Smooth muscle cell of the brain vasculature (primary cell): ENCODE measurements around the gene GAB4.
"Not testable (repeated sequence)": the region's sequence is repeated elsewhere in the genome, so short reads cannot be mapped to it uniquely, and the experiment has no call there.

Source experiments
- DNase-seq: peaks from one replicate; pipeline ENCODE4 v3.0.0-alpha.2; 2012; ENCODE audit warnings: low read depth, low spot score

Gene GAB4, protein sequence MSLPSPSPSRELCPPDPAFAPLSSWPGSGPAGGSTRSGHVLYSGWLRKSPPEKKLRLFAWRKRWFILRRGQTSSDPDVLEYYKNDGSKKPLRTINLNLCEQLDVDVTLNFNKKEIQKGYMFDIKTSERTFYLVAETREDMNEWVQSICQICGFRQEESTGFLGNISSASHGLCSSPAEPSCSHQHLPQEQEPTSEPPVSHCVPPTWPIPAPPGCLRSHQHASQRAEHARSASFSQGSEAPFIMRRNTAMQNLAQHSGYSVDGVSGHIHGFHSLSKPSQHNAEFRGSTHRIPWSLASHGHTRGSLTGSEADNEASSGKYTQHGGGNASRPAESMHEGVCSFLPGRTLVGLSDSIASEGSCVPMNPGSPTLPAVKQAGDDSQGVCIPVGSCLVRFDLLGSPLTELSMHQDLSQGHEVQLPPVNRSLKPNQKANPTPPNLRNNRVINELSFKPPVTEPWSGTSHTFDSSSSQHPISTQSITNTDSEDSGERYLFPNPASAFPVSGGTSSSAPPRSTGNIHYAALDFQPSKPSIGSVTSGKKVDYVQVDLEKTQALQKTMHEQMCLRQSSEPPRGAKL

DNA sequence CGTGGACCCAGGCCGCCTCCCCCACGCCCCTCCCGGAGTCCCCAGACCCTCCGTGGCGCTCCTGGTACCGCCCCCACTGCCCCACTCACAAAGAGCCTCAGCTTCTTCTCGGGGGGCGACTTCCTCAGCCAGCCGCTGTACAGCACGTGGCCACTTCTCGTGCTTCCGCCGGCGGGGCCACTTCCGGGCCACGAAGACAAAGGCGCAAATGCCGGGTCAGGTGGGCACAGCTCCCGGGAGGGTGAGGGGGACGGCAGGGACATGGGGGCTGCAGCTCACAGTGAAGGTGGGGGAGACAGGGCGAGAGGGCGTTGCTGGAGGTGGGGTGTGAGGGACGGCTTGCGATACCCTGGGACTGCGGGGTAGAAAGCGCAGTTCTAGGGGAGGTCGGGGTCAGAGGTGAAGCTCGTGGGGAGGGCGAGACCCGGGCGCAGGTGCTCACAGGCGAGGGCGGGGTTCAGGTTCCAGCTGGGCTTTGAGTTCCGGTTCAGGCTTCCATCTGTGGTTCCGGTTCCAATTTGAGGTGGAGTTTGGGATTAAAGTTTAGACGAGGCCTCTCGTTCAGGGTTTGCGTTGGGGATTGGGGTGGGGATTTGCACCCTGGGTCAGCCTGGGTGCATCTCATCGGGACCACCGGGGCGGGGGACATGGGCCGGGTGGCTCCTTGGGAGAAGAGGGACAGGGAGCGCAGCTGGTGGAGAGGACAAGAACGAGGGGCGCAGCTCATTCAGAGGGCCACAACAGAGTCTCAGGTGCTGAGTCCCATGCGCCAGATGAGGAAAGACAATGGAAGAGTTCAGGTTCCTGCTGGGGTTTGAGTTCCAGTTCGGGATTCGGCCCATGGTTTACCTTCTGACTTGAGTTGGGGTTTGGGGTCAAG, at the start of gene GAB4:
GAB4 (minus strand) TSS at position 371 of the 880 bp plus-strand sequence; CDS start at position 263, 108 bp downstream.
- DNase-seq: no peak

DNA sequence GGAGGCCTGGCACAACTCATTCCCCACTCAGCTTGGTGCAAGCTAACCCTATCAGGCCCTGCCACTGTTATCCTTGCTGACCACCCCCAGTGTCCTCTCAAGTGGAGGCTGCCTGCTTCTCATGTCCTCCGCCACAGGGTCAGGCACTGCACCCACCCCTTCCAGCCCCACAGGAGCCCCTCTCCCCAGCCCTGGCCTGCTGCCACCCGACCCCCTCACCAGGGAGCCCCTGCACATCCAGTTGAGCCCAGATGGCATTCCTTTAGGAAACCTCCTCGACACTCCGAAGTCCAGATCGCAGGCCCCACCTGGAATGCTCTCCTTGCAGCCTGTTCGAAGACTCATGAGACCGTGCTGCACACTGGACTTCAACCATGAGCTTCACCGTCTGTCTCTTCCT, 48.8 kb upstream of the GAB4 start:
- DNase-seq: no peak

DNA sequence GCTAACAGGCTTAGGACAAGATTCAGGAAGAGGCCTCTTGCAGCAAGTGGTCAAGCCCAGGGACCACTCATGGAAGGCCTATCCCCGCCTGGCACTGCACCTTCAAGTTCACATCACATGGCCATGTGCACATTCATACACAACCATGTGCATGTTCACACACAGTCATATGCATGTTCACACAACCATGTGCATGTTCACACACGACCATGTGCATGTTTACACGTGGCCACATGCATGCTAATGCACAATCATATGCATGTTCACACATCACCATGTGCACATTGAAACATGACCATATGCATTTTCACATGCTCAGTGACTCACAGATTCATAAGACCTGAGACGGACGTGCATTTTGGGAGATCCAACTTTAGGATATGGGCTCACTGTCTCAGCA, 48.0 kb upstream of the GAB4 start:
- DNase-seq: no peak

DNA sequence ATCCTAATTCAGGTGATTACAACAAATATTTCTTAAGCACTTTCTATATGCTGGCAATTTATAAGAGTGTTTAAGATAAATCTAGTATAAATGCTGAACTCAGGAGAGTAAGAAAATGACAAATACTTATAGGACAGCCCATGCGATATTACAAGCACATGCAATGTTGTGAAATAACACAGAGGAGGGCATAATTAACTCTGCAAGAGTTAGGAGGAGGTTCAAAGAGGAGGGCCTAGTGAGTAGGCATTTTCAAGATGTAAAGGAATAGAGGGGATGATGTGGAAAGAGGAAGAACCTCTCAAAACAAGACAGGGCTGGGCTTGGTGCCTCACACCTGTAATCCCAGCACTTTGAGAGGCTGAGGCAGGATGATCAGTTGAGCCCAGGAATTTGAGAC, 39.6 kb upstream of the GAB4 start:
- DNase-seq: no peak

DNA sequence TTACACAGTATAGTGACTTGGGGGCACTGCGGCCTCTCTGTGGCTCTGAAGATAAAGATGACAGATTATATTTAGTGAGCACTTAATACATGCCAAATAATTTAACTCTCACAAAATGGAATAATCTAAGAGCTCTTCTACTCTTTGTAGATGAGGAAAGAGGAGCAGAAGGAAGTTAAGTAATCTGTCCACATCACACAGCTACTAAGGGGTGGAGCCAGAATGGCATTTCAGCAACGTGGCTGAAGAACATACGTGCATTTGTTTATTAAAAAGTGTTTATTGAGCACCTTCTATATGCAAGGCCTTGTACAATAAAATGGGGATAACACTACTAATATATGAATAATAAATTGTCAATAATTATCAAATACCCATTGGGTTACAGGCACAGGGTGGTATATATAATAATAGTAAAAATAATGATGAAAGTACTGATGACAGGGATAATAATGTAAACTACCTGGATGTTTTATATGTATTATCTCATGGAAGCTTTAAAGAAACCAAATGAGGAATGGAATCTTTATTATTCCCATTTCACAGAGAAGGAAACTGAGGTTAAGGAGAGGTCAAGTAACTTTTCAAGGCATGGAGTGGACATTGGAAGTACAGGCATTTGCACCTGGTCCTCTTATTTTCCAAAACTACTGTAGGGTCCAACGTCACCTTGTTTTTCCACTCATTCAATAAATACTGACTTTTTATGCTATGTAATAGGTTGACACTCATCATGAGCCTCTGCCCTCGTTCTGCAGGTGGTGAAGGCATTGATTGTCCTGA, 38.7 kb upstream of the GAB4 start:
- DNase-seq: no peak

DNA sequence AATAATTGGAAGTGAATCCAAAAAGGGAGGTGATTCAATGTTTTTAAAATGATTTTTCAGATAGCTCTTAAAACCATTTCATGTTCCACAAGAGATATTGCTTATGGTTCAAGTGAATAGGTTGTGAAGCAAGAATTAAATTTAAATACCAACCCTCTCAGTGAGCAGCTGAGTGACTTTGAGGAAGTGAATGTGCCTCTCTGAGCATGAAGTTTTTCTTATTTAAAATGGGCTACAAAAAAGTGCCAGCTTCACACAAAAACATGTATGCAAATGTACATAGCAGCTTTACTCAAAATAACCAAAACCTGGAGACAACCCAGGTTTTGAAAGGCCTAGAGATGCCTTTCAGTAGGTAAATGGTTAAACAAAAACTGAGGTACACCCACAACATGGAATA, 35.5 kb upstream of the GAB4 start:
- DNase-seq: no peak

DNA sequence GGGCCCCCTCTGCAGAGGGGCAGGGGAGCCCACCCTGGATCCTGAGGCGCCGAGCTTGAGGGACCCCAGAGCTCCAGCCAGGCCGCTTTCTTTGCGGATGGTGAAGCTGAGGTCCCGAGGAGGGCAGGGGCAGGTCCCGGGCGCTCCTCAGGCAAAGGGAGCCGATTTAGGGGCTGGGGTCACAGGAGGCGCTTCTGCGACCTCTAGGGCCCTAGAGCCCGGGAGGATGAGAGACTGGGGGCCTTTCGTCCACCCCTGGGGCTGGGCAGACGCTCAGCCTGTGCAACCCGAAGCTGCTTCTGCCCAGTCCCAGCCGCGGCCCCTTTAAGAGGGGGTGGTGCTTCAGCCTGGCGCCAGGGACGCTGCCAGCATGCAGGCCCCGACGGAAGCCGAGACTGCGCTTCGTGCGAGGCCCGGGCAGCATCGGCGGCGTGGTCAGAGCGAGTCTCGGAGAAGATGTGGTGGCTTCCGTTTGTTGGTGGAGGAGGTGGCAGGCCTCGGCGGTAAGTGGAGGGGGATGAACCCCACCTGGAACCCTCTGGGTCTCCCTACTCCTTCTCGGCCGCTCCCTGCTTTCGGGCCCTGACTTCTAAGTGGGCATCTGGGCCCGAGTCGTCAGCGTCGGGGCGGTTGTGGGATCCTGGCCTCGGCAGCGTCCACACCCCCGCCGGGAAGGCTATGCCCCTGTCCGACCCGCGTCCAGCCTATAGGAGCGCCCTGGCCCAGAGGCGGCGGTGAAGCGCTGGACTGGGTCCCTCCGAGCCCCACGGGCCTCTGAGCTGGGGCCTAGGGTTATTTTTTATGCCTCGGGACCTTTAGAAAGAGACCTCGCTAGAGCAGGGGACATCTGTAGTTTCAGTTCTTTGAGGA, 29.1 kb upstream of the GAB4 start:
- not testable (repeated sequence) for DNase-seq

DNA sequence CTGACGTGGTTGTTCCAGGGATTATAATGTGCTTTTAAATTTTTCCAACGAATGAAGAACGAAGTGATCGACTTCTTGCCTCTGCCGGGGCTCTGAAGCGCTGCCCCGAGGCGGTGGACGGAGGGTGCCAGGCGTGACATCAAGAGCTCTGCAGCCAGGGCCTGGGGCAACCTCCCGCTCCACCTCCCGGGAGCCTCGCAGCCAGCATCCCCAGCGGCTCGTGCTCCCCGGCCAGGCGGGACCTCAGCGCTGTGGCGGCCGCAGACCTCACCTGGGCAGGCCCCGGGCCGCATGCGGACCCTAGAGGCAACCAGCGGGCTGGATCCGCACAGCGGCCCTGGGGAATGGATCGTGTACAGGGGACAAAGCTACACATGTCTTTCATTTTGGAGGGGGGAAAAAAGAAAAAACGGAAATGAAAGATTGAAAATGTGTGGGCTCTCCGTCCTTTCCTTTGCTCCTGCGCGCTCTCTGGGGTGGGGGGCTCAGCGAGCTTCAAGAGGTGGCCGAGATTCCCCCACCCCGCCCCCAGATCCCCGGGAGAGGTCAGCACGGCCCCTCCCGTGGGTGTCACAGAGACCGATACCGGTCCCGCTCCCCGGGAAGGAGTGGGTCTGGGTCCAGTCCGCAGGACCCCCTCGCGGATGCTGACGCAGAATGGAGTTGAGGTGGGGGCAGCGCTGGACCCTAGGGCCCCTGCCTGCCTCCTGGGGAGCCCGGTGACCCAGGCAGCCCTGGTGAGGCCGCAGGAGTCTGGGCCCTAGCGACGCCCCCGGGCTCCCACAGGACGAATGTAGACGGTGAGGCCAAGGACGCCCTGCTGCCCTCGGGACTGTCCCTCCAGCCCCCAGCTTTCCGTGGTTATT, 28.2 kb upstream of the GAB4 start:
- not testable (repeated sequence) for DNase-seq

DNA sequence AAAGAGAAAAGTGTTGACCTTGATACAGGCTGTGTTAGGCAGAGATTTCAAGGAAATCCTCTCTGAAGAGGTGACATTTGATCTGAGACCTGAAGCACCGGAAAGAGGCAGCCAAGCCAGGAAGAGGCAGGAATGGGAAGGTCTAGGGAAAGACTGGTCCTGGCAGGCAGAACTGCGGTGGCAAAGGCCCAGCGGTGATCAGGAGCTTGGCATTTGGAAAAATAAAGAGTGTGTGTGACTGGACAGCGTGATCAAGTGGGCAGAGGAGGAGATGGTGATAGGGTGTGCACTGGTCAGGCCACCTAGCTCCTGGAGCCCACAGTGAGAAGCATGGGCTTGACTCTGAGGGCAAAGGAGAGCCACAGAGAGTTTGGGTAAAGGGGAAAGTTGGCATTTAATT, 27.2 kb upstream of the GAB4 start:
- no peak for DNase-seq

DNA sequence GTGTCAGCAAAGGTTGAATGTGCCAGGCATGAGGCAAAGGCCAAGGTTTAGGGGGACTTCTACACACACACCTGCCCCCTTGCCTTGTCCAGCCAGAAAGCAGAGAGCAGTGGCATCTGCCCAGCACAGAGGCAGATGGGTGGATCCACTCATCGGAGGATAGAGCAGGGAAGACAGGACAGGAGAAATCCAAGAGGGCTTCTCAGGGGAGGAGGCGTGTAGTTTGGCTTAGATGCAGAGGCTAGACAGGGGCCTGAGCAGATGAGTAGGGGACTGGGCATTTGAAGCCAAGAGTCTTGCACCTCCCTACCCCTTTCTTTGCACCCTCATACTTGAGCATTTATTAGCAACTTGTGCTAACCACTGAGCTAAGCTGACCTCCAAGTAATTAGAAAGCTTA, 26.5 kb upstream of the GAB4 start:
- not testable (repeated sequence) for DNase-seq

DNA sequence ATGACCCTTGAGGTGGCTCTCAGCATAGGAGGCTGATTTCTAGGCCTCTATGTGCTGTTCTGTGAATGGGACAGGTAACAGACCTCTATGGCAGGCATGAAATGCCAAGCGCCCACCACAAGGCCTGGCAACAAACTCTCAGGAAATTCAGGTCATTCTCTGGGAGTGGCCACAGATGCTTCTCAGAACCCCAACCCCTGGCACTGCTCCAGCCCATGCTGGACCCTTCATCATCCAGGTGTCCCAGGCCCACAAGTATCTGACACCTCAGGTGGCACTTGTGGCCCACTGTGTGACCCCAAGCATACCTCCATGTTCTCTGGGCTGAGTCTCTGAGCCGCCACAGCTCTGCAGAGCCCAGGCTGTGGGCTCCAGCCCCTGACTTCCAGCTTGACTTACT, 24.3 kb upstream of the GAB4 start:
- not testable (repeated sequence) for DNase-seq

DNA sequence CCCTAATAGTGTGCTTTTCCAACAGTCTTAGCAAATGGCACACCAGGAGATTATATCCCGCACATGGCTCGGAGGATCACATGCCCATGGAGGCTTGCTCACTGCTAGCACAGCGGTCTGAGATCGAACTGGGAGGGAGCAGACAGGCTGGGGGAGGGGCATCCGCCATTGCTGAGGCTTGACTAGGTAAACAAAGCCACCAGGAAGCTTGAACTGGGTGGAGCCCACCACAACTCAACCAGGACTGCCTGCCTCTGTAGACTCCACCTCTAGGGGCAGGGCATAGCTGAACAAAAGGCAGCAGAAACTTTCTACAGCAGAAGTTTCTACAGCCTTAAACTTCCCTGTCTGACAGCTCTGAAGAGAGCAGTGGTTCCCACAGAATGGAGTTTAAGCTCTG, 16.4 kb upstream of the GAB4 start:
- not testable (repeated sequence) for DNase-seq

DNA sequence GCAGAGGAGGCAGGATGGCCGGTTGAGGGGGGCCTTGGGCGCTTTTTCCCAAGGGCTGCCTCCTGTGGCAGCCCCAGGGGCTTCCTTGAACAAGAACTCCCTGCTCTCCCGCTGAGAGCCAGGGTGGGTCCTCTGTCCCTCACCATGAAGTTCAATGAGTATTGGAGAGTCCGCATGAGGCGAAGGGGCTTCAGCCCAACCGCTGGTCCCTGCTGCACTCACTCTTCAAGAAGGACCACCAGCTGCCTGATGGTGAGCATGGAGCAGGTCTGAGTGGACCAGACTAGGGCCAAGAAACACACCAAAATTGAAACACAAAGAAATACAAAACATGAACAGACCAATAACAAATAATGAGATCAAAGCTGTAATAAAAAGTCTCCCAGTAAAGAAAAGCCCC, 7.5 kb upstream of the GAB4 start:
- not testable (repeated sequence) for DNase-seq

DNA sequence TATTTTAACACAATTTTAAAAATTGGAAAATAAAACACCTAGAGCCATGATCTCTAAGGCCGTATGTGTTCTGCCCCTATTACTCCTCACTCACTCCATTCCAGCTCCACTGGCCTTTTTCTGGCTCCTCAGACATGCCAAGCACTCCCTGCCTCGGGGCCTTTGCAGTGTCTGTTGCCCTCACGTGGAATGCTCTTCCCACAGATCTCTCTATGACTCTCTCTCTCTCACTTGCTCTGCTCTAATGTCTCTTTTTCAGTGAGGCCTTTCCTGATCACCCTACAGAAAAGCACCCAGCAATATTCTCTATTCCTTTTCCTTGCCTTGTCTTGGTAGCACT, 6.0 kb upstream of the GAB4 start:
- not testable (repeated sequence) for DNase-seq

DNA sequence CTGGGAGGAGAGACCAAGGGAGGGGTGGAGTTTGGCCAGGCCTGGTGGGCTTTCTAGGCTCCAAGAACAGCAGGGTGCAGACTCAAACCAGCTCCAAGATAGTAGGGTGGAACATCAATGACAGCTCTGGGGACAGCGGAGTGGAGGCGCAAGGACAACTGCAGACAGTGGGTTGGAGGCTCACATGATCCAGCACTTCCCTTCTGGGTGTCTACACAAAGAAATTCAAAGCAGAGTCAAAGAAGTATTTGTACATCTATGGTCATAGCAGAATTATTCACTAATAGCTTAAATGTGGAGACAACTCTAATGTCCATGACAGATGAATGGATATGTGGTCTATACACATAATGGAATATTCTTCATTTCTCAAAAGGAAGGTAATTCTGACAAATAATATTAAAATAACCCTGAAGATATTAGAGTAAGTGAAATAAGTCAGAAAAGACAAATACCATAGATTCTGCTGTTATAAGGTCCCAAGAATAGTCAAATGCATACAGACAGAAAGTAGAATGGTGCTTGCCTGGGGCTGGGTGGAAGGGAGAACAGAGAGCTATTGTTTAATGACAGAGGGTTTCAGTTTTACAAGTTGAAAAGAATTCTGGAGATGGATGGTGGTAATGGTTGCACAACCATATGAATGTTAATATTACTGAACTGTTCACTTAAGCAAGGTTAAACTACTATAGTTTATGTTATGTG, 5.5 kb upstream of the GAB4 start:
- DNase-seq: no peak

DNA sequence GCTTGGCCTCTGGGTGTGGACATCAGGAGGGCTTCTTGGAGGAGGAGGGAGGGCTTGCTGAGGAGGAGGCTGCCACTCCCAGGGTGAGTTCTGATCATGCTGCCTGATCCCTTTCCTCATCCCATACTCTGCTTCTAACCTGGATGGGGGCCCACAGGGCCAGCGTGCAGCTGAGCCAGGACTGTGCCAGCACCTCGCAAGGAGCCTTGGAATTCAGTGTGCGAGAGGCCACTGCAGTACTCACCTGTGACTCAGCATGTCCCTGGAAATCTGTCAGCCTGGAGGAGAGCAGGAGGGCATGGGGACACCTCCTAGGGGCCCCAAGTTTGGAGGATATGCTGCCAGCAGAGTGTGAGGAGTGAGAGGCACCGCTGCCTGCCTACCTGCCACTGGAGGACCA, 4.2 kb upstream of the GAB4 start:
- no peak for DNase-seq

DNA sequence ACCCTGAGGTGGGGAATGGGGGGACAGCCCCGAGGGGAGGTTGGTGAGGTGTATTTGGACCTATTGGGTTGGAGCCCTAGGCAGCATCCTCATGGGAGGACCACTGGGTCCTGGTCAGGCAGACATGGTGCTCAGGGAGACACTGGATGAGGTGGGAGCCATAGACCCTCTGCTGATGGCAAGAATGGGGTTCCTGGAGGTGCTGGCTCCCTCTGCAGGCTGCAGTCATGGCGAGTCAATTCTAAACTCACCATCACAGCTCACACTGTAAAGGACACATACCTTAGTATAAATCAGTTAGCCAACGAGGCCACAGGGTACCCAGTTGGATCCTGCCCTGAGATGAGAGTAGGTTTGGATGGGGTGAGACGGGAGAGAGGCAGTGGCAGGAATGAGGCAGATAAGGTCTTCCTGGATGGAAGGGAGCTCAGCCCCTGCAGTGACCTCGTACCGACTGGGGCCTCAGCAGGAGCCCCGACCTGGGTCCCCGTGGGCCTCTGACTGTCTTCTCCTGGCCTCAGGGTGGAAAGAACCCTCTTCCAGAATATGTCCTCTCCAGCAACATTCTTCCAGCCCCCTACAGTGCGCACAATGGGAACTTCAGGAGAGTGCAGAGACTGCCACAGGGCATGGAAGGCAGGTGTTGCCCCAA, 1.7 kb upstream of the GAB4 start:
- DNase-seq: no peak

DNA sequence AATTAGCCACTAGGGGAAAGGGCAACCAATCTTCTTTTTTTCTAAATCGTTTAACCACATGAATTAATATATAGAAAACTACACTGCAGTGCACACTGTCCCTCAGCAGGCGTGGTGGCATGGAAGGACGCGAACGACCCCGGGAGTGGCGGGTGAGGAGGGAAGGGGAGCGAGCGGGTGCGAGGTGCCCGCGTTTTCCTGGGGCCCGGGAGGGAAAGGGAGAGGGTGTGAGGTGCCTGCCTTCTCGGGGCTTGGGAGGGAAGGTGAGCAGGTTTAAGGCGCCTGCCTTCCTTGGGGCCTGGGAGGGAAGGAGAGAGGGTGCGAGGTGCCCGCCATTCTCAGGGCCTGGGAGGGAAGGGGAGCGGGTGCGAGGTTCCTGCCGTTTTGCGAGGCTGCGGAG, 765 bp downstream of the GAB4 start:
- DNase-seq: no peak

DNA sequence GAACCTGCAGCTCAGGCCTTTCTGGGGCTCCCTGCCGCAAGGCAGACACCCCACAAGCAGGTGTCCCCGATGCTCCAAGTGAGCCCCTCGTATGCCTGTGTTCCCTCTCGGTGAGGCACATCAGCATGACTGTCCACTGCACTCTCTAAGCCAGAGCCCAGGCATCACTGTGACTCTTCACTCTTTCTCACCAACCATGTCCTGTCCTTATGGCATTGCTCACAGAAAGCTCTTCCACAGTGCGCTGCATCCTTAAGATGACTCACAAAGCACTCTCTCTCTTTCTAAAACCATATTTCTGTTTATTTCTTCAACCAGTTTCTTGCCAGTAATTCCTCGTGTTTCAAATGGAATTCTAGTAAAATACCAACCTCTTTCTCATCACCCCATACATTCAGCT, 18.1 kb downstream of the GAB4 start:
- no peak for DNase-seq
